22Rv1 (cell line): ENCODE results near the gene R3HDM2.

Experiments
- ZFX ChIP-seq: fragments of 450-650 bp; IDR thresholded peaks from 2 replicates; pipeline ENCODE4 v1.6.1; 2017; ENCODE audit warnings: antibody characterized with exemption, borderline replicate concordance
- TF ChIP-seq, protein P1 (sequence below): fragments of 450-650 bp; IDR thresholded peaks from 2 replicates; pipeline ENCODE4 v1.5.1; 2017; ENCODE audit warnings: mild to moderate bottlenecking

- TF ChIP-seq, protein P1, sequence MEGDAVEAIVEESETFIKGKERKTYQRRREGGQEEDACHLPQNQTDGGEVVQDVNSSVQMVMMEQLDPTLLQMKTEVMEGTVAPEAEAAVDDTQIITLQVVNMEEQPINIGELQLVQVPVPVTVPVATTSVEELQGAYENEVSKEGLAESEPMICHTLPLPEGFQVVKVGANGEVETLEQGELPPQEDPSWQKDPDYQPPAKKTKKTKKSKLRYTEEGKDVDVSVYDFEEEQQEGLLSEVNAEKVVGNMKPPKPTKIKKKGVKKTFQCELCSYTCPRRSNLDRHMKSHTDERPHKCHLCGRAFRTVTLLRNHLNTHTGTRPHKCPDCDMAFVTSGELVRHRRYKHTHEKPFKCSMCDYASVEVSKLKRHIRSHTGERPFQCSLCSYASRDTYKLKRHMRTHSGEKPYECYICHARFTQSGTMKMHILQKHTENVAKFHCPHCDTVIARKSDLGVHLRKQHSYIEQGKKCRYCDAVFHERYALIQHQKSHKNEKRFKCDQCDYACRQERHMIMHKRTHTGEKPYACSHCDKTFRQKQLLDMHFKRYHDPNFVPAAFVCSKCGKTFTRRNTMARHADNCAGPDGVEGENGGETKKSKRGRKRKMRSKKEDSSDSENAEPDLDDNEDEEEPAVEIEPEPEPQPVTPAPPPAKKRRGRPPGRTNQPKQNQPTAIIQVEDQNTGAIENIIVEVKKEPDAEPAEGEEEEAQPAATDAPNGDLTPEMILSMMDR, result no peak
- no peak for TF ChIP-seq ZFX
Measured at GRCh38 chr12:57296291-57296690, 134.6 kb downstream of the R3HDM2 start.
